H1 (cell line): Measurements from ENCODE around the gene YWHAQ. TPM values are rescaled to one million over a fixed set of nuclear protein-coding genes. Genes with fewer than 3 reads are reported as not detected.

Experiments
- E2F6 ChIP-seq: IDR thresholded peaks from 2 replicates; pipeline ENCODE4 v1.6.1; 2012; ENCODE audit warnings: inconsistent platforms
- KDM1A ChIP-seq: fragments of 200-600, 300-600 bp; sonication (generic); IDR thresholded peaks from 2 replicates; pipeline ENCODE4 v1.7.1; 2016; ENCODE audit warnings: mild to moderate bottlenecking, low read length, borderline replicate concordance
- NRF1 ChIP-seq: IDR thresholded peaks from 2 replicates; pipeline ENCODE4 v1.6.1; 2011; ENCODE audit warnings: mild to moderate bottlenecking, low read depth, low read length, improper control_type of control experiment
- PHF8 ChIP-seq: fragments of 200-600 bp; sonication (generic); conservative IDR thresholded peaks from 2 replicates; pipeline ENCODE4 v1.7.1; 2012; ENCODE audit warnings: low read depth, mild to moderate bottlenecking, inconsistent platforms, low read length, moderate library complexity
- RFX5 ChIP-seq: IDR thresholded peaks from 2 replicates; pipeline ENCODE4 v1.6.1; 2011; ENCODE audit warnings: low read depth, low read length, improper control_type of control experiment, borderline replicate concordance
- SP1 ChIP-seq: IDR thresholded peaks from 2 replicates; pipeline ENCODE4 v1.6.1; 2011; ENCODE audit warnings: low read depth, low read length
- TAF7 ChIP-seq: optimal IDR thresholded peaks from 2 replicates; pipeline ENCODE3; 2011; ENCODE audit warnings: low read depth, mild to moderate bottlenecking, inconsistent platforms, low read length, moderate library complexity, borderline replicate concordance
- polyA plus RNA-seq, 7 experiments: library from polyadenylated mRNA; depleted of rRNA in 3 of 7; stranded (reverse) in 5 of 7; unstranded in 2 of 7; fragments of >200 nt in 5 of 7; fragments of 200-250 nt in 2 of 7; gene quantifications; 1 replicate in 5 of 7; 2 replicates in 1 of 7; 4 replicates in 1 of 7; pipeline versions ENCODE4 v1.2.1 to v1.2.3, GENCODE V29; 2011 to 2013; ENCODE audit warnings: missing spikeins in 2 of 7, mixed read lengths in 2 of 7
- total RNA-seq: library from RNA; stranded (reverse); fragmentation: NEBNext Ultra II Directional; extraction: Animal tissue kit (Norgen Biotek cat#: 25700); gene quantifications from 2 replicates; pipeline ENCODE4 v1.2.1, GENCODE V29; 2021

Gene YWHAQ
- total and polyA plus RNA-seq, 2 of the 8 experiments (the other 6 are each of a cell fraction or from before 2014, with no cell fraction given), result 244 to 480 TPM

GRCh38 chr2:9582624-9583023 is 48.2 kb downstream of the YWHAQ start (continued):
- TF ChIP-seq E2F6, result no peak
- no peak for TF ChIP-seq TAF7
- TF ChIP-seq NRF1, result no peak
- TF ChIP-seq KDM1A, result no peak
- no peak for TF ChIP-seq SP1
- no peak for TF ChIP-seq PHF8
- no peak for TF ChIP-seq RFX5
